Nephron (organoid): ENCODE measurements around the gene BEND6.
"Not testable (repeated sequence)": the region's sequence is repeated elsewhere in the genome, so short reads cannot be mapped to it uniquely, and the experiment has no call there.

Experiments
- H3K27ac Mint-ChIP-seq, 3 experiments: 2 replicates each; pipeline ENCODE4 v1.8.0; 2020; ENCODE audit warnings: mixed read lengths in 3 of 3, mild to moderate bottlenecking in 2 of 3, moderate library complexity in 1 of 3
- H3K27me3 Mint-ChIP-seq: 2 replicates; pipeline ENCODE4 v1.8.0; 2021; ENCODE audit warnings: low read depth, mild to moderate bottlenecking, moderate library complexity, mixed read lengths
- H3K36me3 Mint-ChIP-seq: 2 replicates; pipeline ENCODE4 v1.8.0; 2020; ENCODE audit warnings: low read depth, mixed read lengths
- H3K4me1 Mint-ChIP-seq: 2 replicates; pipeline ENCODE4 v1.8.0; 2020; ENCODE audit warnings: mixed read lengths
- H3K4me3 Mint-ChIP-seq, 3 experiments: 2 replicates each; pipeline ENCODE4 v1.8.0; 2020; ENCODE audit warnings: mild to moderate bottlenecking in 3 of 3, mixed read lengths in 3 of 3, moderate library complexity in 2 of 3
- H3K9me3 Mint-ChIP-seq: 2 replicates; pipeline ENCODE4 v1.8.0; 2020; ENCODE audit warnings: mixed read lengths
- TF ChIP-seq, protein P1 (sequence below), 3 experiments: fragments of 200-600 bp; sonication (generic); IDR thresholded peaks; one replicate each; pipeline ENCODE4 v1.5.0; 2021; ENCODE audit warnings: antibody characterized with exemption in 3 of 3; ENCODE audit not compliant: unreplicated experiment in 3 of 3

Gene BEND6

GRCh38 chr6:56999049-56999448 lies 44.1 kb downstream of the BEND6 start:
- no peak overlapping the region for H3K4me3 Mint-ChIP-seq
- H3K27me3 Mint-ChIP-seq: no peaks in the 10 kb centered on the region
- peaks cover 3% of the 10 kb centered on the region for H3K36me3 Mint-ChIP-seq
- H3K27ac Mint-ChIP-seq: no peak overlapping the region
- TF ChIP-seq, protein P1, sequence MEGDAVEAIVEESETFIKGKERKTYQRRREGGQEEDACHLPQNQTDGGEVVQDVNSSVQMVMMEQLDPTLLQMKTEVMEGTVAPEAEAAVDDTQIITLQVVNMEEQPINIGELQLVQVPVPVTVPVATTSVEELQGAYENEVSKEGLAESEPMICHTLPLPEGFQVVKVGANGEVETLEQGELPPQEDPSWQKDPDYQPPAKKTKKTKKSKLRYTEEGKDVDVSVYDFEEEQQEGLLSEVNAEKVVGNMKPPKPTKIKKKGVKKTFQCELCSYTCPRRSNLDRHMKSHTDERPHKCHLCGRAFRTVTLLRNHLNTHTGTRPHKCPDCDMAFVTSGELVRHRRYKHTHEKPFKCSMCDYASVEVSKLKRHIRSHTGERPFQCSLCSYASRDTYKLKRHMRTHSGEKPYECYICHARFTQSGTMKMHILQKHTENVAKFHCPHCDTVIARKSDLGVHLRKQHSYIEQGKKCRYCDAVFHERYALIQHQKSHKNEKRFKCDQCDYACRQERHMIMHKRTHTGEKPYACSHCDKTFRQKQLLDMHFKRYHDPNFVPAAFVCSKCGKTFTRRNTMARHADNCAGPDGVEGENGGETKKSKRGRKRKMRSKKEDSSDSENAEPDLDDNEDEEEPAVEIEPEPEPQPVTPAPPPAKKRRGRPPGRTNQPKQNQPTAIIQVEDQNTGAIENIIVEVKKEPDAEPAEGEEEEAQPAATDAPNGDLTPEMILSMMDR (IDR thresholded peaks at IDR 0.05; ENCODE audit: unreplicated experiment in 3 of 3): no peak
- peaks cover 6% of the 10 kb centered on the region for H3K9me3 Mint-ChIP-seq
- no peaks in the 10 kb centered on the region for H3K4me1 Mint-ChIP-seq

DNA sequence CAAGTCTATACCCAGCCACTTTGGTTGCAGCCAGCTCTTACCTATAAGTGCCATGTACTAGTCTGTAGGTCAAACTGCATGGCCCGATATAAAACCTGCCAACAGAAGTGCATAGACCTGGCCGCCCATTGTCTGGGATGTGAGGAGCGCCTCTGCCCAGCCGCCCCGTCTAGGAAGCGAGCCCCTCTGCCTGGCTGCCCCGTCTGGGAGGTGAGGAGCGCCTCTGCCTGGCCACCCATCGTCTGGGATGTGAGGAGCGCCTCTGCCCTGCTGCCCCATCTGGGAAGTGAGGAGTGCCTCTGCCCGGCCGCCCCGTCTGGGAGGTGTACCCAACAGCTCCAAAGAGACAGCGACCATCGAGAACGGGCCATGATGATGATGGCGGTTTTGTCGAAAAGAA lies 44.8 kb downstream of the BEND6 start:
- H3K4me1 Mint-ChIP-seq, H3K4me3 Mint-ChIP-seq, H3K27ac Mint-ChIP-seq, H3K36me3 Mint-ChIP-seq, H3K9me3 Mint-ChIP-seq, H3K27me3 Mint-ChIP-seq: not testable (repeated sequence)

DNA sequence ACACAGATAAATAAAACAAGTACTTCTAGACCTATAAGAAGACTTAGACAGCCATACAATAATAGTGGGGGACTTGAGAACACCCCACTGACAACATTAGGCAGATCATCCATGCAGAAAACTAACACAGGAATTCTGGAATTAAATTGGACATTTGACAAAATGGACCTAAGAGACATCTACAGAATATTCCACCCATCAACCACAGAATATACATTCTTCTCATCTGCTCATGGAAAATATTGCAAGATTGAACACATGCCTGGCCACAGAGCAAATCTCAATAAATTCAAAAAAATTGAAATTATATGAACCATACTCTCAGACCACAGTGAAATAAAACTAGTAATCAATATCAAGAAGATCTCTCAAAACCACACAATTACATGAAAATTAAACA lies 47.3 kb downstream of the BEND6 start:
- Mint-ChIP-seq H3K27ac (no peak overlapping the region), H3K36me3 (peaks cover 3% of the 10 kb centered on the region), H3K9me3 (peaks cover 6% of the 10 kb centered on the region), H3K4me3 (no peak overlapping the region), H3K27me3 (no peaks in the 10 kb centered on the region), H3K4me1 (no peaks in the 10 kb centered on the region)
- TF ChIP-seq, protein P1 (IDR thresholded peaks at IDR 0.05; ENCODE audit: unreplicated experiment in 3 of 3): no peak

GRCh38 chr6:57004292-57004691 lies 49.4 kb downstream of the BEND6 start:
- no peak overlapping the region for H3K4me3 Mint-ChIP-seq
- no peaks in the 10 kb centered on the region for H3K36me3 Mint-ChIP-seq
- H3K9me3 Mint-ChIP-seq: no peaks in the 10 kb centered on the region
- TF ChIP-seq, protein P1 (IDR thresholded peaks at IDR 0.05; ENCODE audit: unreplicated experiment in 3 of 3): no peak
- H3K4me1 Mint-ChIP-seq: no peaks in the 10 kb centered on the region
- H3K27ac Mint-ChIP-seq: no peak overlapping the region
- H3K27me3 Mint-ChIP-seq: no peaks in the 10 kb centered on the region

GRCh38 chr6:57006101-57006500 lies 51.2 kb downstream of the BEND6 start:
- Mint-ChIP-seq H3K4me1 (no peaks in the 10 kb centered on the region), H3K27ac (no peak overlapping the region), H3K9me3 (no peaks in the 10 kb centered on the region), H3K27me3 (no peaks in the 10 kb centered on the region), H3K36me3 (no peaks in the 10 kb centered on the region), H3K4me3 (no peak overlapping the region)
- TF ChIP-seq, protein P1 (IDR thresholded peaks at IDR 0.05; ENCODE audit: unreplicated experiment in 3 of 3): no peak

GRCh38 chr6:57008069-57008468 lies 53.2 kb downstream of the BEND6 start:
- H3K36me3 Mint-ChIP-seq, H3K4me1 Mint-ChIP-seq, H3K27me3 Mint-ChIP-seq, H3K27ac Mint-ChIP-seq, H3K9me3 Mint-ChIP-seq, H3K4me3 Mint-ChIP-seq: not testable (repeated sequence)

DNA sequence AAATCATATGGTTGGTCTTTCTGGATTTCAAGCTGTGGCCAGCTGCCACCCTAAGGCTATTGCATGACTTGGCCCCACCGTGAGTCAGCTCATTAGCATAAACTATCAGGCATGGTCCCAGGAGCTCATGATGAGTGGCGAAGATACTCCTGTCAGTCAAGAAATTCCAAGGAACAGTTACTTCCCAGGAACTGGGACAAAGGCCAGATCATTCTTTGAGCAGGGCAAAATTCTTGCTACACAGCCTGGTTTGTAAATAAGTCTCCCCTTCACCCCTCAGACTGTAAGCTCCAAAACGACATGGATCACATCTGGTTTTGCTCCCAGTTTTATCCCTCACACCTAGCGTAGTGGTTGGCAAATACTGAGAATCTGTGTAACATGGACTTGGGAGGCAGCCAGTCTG lies 58.6 kb downstream of the BEND6 start:
- Mint-ChIP-seq H3K9me3 (no peaks in the 10 kb centered on the region), H3K27me3 (no peaks in the 10 kb centered on the region), H3K4me1 (peaks cover 12% of the 10 kb centered on the region), H3K36me3 (no peaks in the 10 kb centered on the region), H3K4me3 (no peak overlapping the region), H3K27ac (no peak overlapping the region)
- TF ChIP-seq, protein P1 (IDR thresholded peaks at IDR 0.05; ENCODE audit: unreplicated experiment in 3 of 3): no peak
